GM23338 (cell line): ENCODE data around the gene PNPT1. TPM values are rescaled to one million over a fixed set of nuclear protein-coding genes. Genes with fewer than 3 reads are reported as not detected.

Source experiments
- ATAC-seq: fragments of 200-7000 bp; cut with Tn5 transposase; 3 replicates; pipeline ENCODE4 v1.9.1; 2020
- DNase-seq: peaks from one replicate; pipeline ENCODE4 v3.0.0-alpha.2; 2015; ENCODE audit warnings: low spot score
- H2AFZ ChIP-seq: fragments of 200-600 bp; sonication (generic); 2 replicates; pipeline ENCODE4 v1.8.0; 2016; ENCODE audit warnings: antibody characterized with exemption, mild to moderate bottlenecking, moderate library complexity
- H3F3A ChIP-seq: fragments of 200-600 bp; sonication (generic); replicated peaks from 2 replicates; pipeline ENCODE4 v1.8.0; 2017; ENCODE audit warnings: antibody characterized with exemption, mixed run types, low read depth
- H3K27ac ChIP-seq: fragments of 200-600 bp; sonication (generic); 2 replicates; pipeline ENCODE4 v1.6.1; 2016; ENCODE audit warnings: low read depth
- H3K27me3 ChIP-seq: fragments of 200-600 bp; sonication (generic); 2 replicates; pipeline ENCODE4 v1.8.0; 2016; ENCODE audit warnings: mild to moderate bottlenecking, mixed run types, moderate library complexity; ENCODE audit not compliant: insufficient read depth
- H3K36me3 ChIP-seq: fragments of 200-600 bp; sonication (generic); 2 replicates; pipeline ENCODE4 v1.8.0; 2016; ENCODE audit warnings: mild to moderate bottlenecking; ENCODE audit not compliant: insufficient read depth
- H3K4me1 ChIP-seq: fragments of 200-600 bp; sonication (generic); 2 replicates; pipeline ENCODE4 v1.8.0; 2016; ENCODE audit warnings: mild to moderate bottlenecking, moderate library complexity; ENCODE audit not compliant: insufficient read depth
- H3K4me2 ChIP-seq: fragments of 200-600 bp; sonication (generic); 2 replicates; pipeline ENCODE4 v1.7.1; 2017; ENCODE audit warnings: mixed run types
- H3K4me3 ChIP-seq: fragments of 200-600 bp; sonication (generic); 2 replicates; pipeline ENCODE4 v1.6.1; 2016; ENCODE audit warnings: mixed run types
- H3K79me2 ChIP-seq: fragments of 200-600 bp; sonication (generic); replicated peaks from 2 replicates; pipeline ENCODE4 v1.8.0; 2017; ENCODE audit warnings: mild to moderate bottlenecking; ENCODE audit not compliant: insufficient read depth
- H3K9me2 ChIP-seq: fragments of 200-600 bp; sonication (generic); 2 replicates; pipeline ENCODE4 v1.8.0; 2017; ENCODE audit not compliant: insufficient read depth
- H4K20me1 ChIP-seq: fragments of 200-600 bp; sonication (generic); replicated peaks from 2 replicates; pipeline ENCODE4 v1.8.0; 2017; ENCODE audit warnings: mild to moderate bottlenecking; ENCODE audit not compliant: insufficient read depth
- H3K27ac Mint-ChIP-seq: 2 replicates; pipeline ENCODE4 v1.8.0; 2020; ENCODE audit warnings: inconsistent platforms, mild to moderate bottlenecking, moderate library complexity, mixed read lengths
- H3K27me3 Mint-ChIP-seq: 3 replicates; pipeline ENCODE4 v1.8.0; 2022; ENCODE audit warnings: low read depth, mild to moderate bottlenecking, moderate library complexity, mixed read lengths, inconsistent platforms; ENCODE audit not compliant: insufficient read depth, poor library complexity
- H3K36me3 Mint-ChIP-seq: 3 replicates; pipeline ENCODE4 v1.8.0; 2021; ENCODE audit warnings: low read depth, mild to moderate bottlenecking, inconsistent platforms, moderate library complexity, mixed read lengths
- H3K4me1 Mint-ChIP-seq: 3 replicates; pipeline ENCODE4 v1.8.0; 2020; ENCODE audit warnings: mild to moderate bottlenecking, inconsistent platforms, mixed read lengths
- H3K4me3 Mint-ChIP-seq: 3 replicates; pipeline ENCODE4 v1.8.0; 2021; ENCODE audit warnings: moderate library complexity, mild to moderate bottlenecking, inconsistent platforms, mixed read lengths
- H3K9me3 Mint-ChIP-seq: 3 replicates; pipeline ENCODE4 v1.8.0; 2020; ENCODE audit warnings: moderate library complexity, mild to moderate bottlenecking, inconsistent platforms, mixed read lengths
- EZH2 ChIP-seq: fragments of 200-600 bp; sonication (generic); IDR thresholded peaks from one replicate; pipeline ENCODE4 v1.8.0; 2017; ENCODE audit warnings: antibody characterized with exemption, mild to moderate bottlenecking, low read depth; ENCODE audit not compliant: unreplicated experiment
- EZH2phosphoT487 ChIP-seq: fragments of 200-600 bp; sonication (generic); IDR thresholded peaks from one replicate; pipeline ENCODE4 v1.8.1; 2018; ENCODE audit warnings: antibody characterized with exemption; ENCODE audit not compliant: unreplicated experiment
- JUNB ChIP-seq: IDR thresholded peaks from one replicate; pipeline ENCODE4 v1.6.1; 2016; ENCODE audit warnings: antibody characterized with exemption; ENCODE audit not compliant: unreplicated experiment
- NANOG ChIP-seq: IDR thresholded peaks from 2 replicates; pipeline ENCODE4 v1.6.1; 2016; ENCODE audit warnings: antibody characterized with exemption, borderline replicate concordance
- POLR2AphosphoS5 ChIP-seq: IDR thresholded peaks from 2 replicates; pipeline ENCODE4 v1.6.1; 2016; ENCODE audit warnings: antibody characterized with exemption, low read depth
- STAT1 ChIP-seq: IDR thresholded peaks from one replicate; pipeline ENCODE4 v1.6.1; 2016; ENCODE audit warnings: antibody characterized with exemption; ENCODE audit not compliant: unreplicated experiment
- ZNF114 ChIP-seq: fragments of 250-450 bp; sonication (Bioruptor Pico); IDR thresholded peaks from 2 replicates; pipeline ENCODE4 v1.5.0; 2020; ENCODE audit warnings: mild to moderate bottlenecking, moderate library complexity
- polyA plus RNA-seq: library from polyadenylated mRNA; unstranded; fragments of >200 nt; fragmentation: Nextera tagmentation; extraction: Ambion mirVana; gene quantifications from 2 replicates; pipeline ENCODE4 v1.2.1, GENCODE V29; 2016
- total RNA-seq: library from RNA; depleted of rRNA; stranded (reverse); fragments of >200 nt; shearing (Covaris generic); gene quantifications from 2 replicates; pipeline ENCODE4 v1.2.3, GENCODE V29; 2014
- TF ChIP-seq, protein P1 (sequence below): fragments of 250-450 bp; sonication (Bioruptor Pico); IDR thresholded peaks from 2 replicates; pipeline ENCODE4 v1.5.0; 2020; ENCODE audit warnings: mild to moderate bottlenecking, moderate library complexity
- TF ChIP-seq, protein P2 (sequence below): IDR thresholded peaks from 2 replicates; pipeline ENCODE4 v1.6.1; 2016; ENCODE audit warnings: antibody characterized with exemption

Gene PNPT1
- total and polyA plus RNA-seq, 2 experiments from 2014 or later = 31.1 to 34.6 TPM

DNA sequence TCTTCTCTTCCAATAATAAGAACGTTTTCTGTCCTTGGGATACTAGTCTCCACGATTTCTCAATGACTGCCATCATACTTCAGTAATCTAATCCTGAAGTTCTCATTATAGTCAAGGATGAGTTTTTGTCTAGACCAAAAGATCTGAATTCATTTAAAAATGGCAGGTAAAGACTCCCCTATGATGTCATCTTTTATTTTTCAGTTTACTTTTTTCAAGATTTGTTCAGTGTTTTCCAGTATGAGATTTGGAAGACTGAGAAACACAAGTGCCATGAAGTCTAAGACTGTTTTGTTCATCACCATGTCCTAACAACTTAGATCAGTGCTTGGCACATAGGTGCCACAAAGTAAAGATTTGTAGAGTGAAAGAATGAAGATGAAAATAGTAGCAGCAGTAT is 40.4 kb downstream of the PNPT1 start (continued):
- TF ChIP-seq, protein P1, sequence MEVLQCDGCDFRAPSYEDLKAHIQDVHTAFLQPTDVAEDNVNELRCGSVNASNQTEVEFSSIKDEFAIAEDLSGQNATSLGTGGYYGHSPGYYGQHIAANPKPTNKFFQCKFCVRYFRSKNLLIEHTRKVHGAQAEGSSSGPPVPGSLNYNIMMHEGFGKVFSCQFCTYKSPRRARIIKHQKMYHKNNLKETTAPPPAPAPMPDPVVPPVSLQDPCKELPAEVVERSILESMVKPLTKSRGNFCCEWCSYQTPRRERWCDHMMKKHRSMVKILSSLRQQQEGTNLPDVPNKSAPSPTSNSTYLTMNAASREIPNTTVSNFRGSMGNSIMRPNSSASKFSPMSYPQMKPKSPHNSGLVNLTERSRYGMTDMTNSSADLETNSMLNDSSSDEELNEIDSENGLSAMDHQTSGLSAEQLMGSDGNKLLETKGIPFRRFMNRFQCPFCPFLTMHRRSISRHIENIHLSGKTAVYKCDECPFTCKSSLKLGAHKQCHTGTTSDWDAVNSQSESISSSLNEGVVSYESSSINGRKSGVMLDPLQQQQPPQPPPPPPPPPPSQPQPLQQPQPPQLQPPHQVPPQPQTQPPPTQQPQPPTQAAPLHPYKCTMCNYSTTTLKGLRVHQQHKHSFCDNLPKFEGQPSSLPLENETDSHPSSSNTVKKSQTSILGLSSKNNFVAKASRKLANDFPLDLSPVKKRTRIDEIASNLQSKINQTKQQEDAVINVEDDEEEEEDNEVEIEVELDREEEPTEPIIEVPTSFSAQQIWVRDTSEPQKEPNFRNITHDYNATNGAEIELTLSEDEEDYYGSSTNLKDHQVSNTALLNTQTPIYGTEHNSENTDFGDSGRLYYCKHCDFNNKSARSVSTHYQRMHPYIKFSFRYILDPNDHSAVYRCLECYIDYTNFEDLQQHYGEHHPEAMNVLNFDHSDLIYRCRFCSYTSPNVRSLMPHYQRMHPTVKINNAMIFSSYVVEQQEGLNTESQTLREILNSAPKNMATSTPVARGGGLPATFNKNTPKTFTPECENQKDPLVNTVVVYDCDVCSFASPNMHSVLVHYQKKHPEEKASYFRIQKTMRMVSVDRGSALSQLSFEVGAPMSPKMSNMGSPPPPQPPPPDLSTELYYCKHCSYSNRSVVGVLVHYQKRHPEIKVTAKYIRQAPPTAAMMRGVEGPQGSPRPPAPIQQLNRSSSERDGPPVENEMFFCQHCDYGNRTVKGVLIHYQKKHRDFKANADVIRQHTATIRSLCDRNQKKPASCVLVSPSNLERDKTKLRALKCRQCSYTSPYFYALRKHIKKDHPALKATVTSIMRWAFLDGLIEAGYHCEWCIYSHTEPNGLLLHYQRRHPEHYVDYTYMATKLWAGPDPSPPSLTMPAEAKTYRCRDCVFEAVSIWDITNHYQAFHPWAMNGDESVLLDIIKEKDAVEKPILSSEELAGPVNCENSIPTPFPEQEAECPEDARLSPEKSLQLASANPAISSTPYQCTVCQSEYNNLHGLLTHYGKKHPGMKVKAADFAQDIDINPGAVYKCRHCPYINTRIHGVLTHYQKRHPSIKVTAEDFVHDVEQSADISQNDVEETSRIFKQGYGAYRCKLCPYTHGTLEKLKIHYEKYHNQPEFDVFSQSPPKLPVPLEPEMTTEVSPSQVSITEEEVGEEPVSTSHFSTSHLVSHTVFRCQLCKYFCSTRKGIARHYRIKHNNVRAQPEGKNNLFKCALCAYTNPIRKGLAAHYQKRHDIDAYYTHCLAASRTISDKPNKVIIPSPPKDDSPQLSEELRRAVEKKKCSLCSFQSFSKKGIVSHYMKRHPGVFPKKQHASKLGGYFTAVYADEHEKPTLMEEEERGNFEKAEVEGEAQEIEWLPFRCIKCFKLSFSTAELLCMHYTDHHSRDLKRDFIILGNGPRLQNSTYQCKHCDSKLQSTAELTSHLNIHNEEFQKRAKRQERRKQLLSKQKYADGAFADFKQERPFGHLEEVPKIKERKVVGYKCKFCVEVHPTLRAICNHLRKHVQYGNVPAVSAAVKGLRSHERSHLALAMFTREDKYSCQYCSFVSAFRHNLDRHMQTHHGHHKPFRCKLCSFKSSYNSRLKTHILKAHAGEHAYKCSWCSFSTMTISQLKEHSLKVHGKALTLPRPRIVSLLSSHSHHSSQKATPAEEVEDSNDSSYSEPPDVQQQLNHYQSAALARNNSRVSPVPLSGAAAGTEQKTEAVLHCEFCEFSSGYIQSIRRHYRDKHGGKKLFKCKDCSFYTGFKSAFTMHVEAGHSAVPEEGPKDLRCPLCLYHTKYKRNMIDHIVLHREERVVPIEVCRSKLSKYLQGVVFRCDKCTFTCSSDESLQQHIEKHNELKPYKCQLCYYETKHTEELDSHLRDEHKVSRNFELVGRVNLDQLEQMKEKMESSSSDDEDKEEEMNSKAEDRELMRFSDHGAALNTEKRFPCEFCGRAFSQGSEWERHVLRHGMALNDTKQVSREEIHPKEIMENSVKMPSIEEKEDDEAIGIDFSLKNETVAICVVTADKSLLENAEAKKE (CRISPR knock-in tag) = no peak
- TF ChIP-seq EZH2 (no peak), STAT1 (no peak), EZH2phosphoT487 (no peak)

- no peaks in the 10 kb centered on the region for H3F3A ChIP-seq
- H3K27ac ChIP-seq = no peak overlapping the region
- peaks cover 1% of the 10 kb centered on the region; the same call in 1 of the 2 replicates for H4K20me1 ChIP-seq
- H3K27me3 Mint-ChIP-seq = peaks cover 6% of the 10 kb centered on the region
- H3K4me1 Mint-ChIP-seq = no peaks in the 10 kb centered on the region
- H3K79me2 ChIP-seq = no peaks in the 10 kb centered on the region
- H3K36me3 ChIP-seq = peaks cover 46% of the 10 kb centered on the region
- no peak overlapping the region for H2AFZ ChIP-seq
- peaks cover 5% of the 10 kb centered on the region; the same call in 1 of the 3 replicates for H3K9me3 Mint-ChIP-seq
- peaks cover 67% of the 10 kb centered on the region for H3K36me3 Mint-ChIP-seq
- H3K4me3 ChIP-seq = no peak overlapping the region
- no peaks in the 10 kb centered on the region for H3K4me1 ChIP-seq
- ATAC-seq (no peak), DNase-seq (no peak)
- H3K4me2 ChIP-seq = no peak overlapping the region
- no peak overlapping the region for H3K27ac Mint-ChIP-seq
- no peaks in the 10 kb centered on the region for H3K27me3 ChIP-seq
- H3K4me3 Mint-ChIP-seq = no peak overlapping the region
- H3K9me2 ChIP-seq = no peaks in the 10 kb centered on the region
- no peak for TF ChIP-seq ZNF114 (CRISPR knock-in tag)
- no peak for TF ChIP-seq NANOG
- no peak for TF ChIP-seq JUNB
- no peak for TF ChIP-seq EZH2
- TF ChIP-seq, protein P2, sequence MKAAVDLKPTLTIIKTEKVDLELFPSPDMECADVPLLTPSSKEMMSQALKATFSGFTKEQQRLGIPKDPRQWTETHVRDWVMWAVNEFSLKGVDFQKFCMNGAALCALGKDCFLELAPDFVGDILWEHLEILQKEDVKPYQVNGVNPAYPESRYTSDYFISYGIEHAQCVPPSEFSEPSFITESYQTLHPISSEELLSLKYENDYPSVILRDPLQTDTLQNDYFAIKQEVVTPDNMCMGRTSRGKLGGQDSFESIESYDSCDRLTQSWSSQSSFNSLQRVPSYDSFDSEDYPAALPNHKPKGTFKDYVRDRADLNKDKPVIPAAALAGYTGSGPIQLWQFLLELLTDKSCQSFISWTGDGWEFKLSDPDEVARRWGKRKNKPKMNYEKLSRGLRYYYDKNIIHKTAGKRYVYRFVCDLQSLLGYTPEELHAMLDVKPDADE = no peak
- TF ChIP-seq EZH2phosphoT487 = no peak
- TF ChIP-seq, protein P1 (CRISPR knock-in tag) = no peak
- TF ChIP-seq POLR2AphosphoS5 = no peak
Observed at GRCh38 chr2:55649211-55649610, 44.4 kb downstream of the PNPT1 start.
